Suppressor macrophage treated with lipopolysaccharide for 4 hours (primary cell): ENCODE data around the gene FLT1.

Source experiments
- DNase-seq: peaks from one replicate; pipeline ENCODE4 v3.0.0-alpha.2; 2020

Gene FLT1

GRCh38 chr13:28299916-28300315 is 195.0 kb downstream of the FLT1 start:
- no peak for DNase-seq

- no peak for DNase-seq
Observed at GRCh38 chr13:28297341-28297740, 197.6 kb downstream of the FLT1 start.

GRCh38 chr13:28286263-28286662 is 208.7 kb downstream of the FLT1 start:
- DNase-seq = no peak

- DNase-seq = no peak
Observed at GRCh38 chr13:28283600-28283999, 211.3 kb downstream of the FLT1 start.

- DNase-seq = peak; percentile 6
Observed at GRCh38 chr13:28282451-28282850, 212.5 kb downstream of the FLT1 start.

- DNase-seq = no peak
Observed at GRCh38 chr13:28273919-28274318, 221.0 kb downstream of the FLT1 start.

GRCh38 chr13:28271056-28271840 is 223.7 kb downstream of the FLT1 start:
- peak; percentile 22 for DNase-seq

GRCh38 chr13:28268800-28269223 is 226.1 kb downstream of the FLT1 start:
- DNase-seq = peak; percentile 73

- DNase-seq = no peak
Observed at GRCh38 chr13:28267497-28267896, 227.4 kb downstream of the FLT1 start.

GRCh38 chr13:28258417-28258816 is 236.5 kb downstream of the FLT1 start:
- no peak for DNase-seq

GRCh38 chr13:28257305-28257704 is 237.6 kb downstream of the FLT1 start:
- DNase-seq = no peak

GRCh38 chr13:28252547-28252946 is 242.4 kb downstream of the FLT1 start:
- DNase-seq = no peak

GRCh38 chr13:28251466-28251865 is 243.5 kb downstream of the FLT1 start:
- peak; percentile 76 for DNase-seq

GRCh38 chr13:28250542-28250941 is 244.4 kb downstream of the FLT1 start:
- no peak for DNase-seq
